GM18511 (cell line): ENCODE data around the gene STOML3.
"Not testable (repeated sequence)": the region's sequence is repeated elsewhere in the genome, so short reads cannot be mapped to it uniquely, and the experiment has no call there.

Experiments
- ATAC-seq: cut with Tn5 transposase; IDR thresholded peaks from one replicate; pipeline ENCODE4 v1.9.1; 2021; ENCODE audit warnings: mild to moderate bottlenecking, moderate library complexity; ENCODE audit not compliant: unreplicated experiment

The STOML3 gene

DNA sequence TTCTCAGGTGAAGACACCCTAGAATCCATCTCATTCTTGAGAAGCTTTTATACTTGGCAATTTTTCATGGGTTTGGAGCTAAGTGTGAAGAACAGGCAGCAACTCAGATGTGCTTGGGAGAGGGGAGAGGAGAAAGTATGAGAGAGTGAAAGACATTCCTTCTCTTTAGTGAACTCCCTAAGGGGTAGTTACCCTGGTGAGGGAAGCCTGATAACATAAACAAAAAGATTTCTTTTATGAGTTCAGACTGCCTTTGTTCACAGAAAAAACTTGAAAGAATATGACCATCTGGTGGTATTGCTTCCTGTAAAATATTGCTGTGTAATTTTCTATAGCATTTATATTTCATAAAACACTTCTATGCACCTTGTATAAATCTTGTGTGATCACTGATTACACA, at the start of gene STOML3:
TSS of gene STOML3 (minus strand) at position 139 of the 400 bp plus-strand sequence. CDS start at position 29, 110 bp downstream.
- ATAC-seq = no peak

GRCh38 chr13:39040206-39040605, 49.6 kb upstream of the STOML3 start:
- ATAC-seq = no peak

DNA sequence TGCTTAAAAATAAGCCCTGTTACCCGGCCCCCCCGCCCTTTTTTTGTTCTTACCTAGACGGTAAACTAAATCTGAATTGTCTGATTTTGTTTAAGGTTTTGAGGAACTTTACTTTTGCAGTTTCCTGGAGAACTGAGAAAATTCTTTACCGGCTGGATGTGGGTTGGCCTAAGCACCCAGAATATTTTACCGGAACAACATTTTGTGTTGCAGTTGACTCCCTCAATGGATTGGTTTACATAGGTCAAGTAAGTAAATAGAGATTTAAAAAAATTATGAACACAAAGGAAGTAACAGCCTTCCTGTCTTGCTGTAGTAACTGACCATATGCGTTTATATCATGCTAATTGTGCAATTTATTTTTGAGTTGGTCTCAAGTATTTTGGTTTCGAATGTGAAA, 48.4 kb upstream of the STOML3 start:
- ATAC-seq = no peak

DNA sequence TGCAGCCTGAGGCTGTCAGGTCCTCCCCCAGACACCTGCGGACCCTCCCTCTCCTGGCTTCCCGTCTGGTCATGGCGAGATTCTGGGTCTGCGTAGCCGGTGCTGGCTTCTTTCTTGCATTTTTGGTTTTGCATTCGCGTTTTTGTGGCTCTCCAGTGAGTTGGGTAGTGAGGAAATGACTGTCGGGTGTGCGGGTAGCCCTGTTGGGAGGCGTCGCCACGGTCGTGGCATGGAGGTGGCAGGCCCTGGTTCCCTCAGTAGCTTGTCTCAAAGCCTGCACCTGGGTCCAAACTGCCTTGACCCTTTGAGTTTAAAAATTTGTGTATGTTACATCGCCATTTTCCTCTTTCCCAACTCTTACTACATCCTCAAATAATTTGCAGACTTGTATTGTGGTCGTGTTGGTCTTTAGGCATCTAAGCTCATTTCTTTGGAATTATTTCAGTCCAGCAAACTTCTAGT, 48.0 kb upstream of the STOML3 start:
- peak; percentile 43 for ATAC-seq

DNA sequence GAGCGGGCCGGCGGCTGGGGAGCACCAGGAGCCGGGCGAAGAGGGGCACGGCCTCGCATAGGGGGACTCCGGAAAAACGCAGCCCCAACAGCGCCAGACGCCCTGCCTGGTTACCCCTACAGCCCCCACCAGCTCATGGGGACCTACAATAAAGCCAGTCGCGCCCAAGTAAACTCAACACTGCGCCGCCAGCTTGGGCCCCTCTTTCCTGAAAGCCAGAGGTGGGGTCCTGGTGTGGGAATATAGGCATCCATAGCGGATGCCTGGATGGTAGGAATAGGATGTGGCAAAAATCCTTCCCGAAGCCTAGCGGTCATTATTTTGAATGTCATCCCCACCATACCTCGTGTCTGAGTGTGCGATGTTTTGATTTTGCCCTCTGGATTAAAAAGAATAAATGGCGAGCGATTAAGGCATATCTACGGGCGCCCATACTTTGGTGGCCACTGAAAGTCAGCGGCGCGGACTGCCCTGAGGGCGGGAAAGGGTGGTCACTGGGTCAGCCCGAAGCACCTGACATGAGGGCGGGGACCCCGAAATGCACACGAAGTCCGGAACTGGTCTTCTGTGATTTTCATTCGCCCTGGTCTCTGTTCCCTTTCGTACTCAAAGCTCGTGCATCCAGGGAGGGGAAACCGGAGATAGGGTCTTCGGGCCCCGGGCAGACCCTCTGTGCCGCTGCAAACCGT, 47.4 kb upstream of the STOML3 start, which contains the start of the genes NHLRC3 and PROSER1:
TSS of gene NHLRC3 (plus strand) at position 577 of the 689 bp plus-strand sequence. CDS start 184 bp downstream, outside the sequence.
TSS of gene PROSER1 (minus strand) at position 210 of the 689 bp plus-strand sequence. CDS start 847 bp downstream, outside the sequence.
- ATAC-seq = peak; percentile 81

GRCh38 chr13:39037410-39037879, 46.8 kb upstream of the STOML3 start:
- peak; percentile 32 for ATAC-seq

DNA sequence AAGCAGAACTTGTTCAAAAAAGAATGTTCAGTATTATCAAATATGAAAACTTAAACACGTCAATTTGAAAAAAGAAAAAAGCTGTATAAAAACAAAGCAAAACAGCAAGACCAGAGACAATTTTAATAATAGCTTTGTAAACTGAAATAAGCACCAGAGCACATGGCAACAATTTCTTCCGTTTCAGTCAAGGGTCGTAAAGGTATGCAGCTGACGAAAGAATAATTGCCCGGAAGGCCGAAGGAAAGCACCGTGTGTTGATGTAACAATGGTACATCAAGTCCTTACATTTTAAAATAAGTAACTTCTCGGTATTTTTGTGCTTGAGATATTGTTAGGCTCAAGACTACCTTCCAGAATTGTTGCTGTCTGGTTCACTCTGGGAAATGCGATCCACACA, 45.6 kb upstream of the STOML3 start:
- no peak for ATAC-seq

DNA sequence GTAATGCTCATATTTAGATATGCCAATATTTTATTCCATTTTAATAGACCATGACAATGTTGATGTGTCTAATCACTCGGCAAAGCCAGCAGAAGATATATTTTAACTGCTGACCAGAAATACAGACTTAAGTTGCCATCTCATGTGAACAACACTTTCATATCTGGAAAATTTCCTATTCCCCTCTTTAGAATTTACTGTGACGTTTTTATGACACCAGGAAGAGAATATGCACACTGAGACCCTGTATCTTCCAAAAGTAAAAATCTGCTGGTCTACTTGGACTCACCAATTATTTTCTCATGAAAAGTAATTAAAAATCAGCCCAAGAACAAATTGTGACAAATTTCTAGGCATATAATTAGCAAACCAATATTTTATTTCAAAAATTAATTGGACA, 45.2 kb upstream of the STOML3 start:
- ATAC-seq = no peak

GRCh38 chr13:39035204-39035603, 44.6 kb upstream of the STOML3 start:
- ATAC-seq = no peak

DNA sequence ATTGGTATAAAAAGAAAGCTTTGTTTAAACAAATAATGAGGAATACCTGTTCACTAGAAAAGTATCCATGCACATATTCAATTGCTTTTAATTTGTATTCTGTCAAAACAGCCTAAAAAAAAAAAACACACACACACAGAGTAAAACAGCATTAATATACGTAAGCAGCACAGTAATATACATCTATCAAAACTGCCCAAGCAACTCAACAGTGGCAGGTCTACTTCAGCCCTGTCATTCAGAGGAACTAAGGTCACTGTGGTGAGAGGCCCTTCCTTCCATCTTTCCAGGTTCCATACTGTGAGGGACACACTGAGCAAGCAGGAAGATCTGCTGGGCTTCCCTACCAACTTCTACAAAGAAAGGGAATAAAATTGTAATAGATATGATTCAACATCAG, 43.5 kb upstream of the STOML3 start:
- ATAC-seq = no peak

DNA sequence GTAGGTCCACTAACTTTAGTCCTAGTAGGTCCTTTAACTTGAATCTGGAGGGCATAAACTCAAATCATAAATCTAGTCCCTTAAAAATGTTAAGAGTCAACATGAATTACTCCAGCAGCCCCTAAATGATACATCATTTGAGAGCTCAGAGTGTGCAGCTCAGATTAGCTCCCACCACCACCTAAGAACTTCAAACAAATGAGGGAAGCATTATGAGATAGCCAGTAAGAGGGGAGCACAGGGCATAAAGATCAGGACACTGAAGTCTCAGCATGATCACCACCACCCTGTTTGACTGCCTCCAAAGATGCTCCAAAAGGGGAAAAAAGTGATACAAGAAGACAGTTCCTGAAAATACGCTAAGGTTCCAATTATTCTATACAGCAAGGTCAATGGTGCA, 41.5 kb upstream of the STOML3 start:
- ATAC-seq = no peak

DNA sequence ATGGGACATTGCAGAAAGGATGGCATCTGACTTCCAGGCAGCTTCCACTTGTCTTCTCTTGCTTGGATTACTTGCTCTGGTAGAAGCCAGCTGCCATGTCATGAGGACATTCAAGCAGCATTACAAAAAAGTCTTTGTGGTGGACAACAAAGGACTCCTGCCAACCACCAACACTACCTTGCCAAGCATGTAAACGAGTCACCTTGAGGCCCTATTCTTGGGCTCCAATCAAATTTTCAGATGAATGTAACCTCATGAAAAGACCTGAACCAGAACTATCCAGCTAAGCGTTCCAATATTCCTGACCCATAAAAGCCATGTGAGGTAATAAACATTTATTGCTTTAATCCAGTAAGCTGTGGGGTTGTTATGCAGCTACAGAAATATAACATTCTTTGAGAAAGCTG, 34.8 kb upstream of the STOML3 start:
- ATAC-seq = no peak

- no peak for ATAC-seq
Observed at GRCh38 chr13:39023761-39024160, 33.1 kb upstream of the STOML3 start.

- no peak for ATAC-seq
Observed at GRCh38 chr13:39023316-39023715, 32.7 kb upstream of the STOML3 start.

GRCh38 chr13:39020853-39021462, 30.3 kb upstream of the STOML3 start:
- no peak for ATAC-seq

DNA sequence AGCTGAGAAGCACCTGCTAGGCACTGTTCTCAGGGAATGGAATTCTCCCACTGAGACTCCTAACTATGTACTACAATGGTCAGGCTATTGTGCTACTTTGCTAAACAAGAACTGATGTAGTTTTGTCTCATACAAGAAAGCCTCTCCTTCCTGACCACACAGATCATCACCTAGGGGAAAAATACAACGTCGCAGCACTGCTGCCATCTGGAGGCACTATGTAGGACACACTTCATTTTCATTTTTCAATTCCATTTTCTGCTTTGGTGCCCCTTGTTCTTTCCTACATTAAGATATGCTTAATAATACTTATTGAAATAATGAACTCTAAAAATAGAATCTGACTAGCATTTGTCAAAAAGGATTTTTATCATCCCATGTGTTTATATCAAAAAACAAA, 26.2 kb upstream of the STOML3 start:
- peak; percentile 82 for ATAC-seq

DNA sequence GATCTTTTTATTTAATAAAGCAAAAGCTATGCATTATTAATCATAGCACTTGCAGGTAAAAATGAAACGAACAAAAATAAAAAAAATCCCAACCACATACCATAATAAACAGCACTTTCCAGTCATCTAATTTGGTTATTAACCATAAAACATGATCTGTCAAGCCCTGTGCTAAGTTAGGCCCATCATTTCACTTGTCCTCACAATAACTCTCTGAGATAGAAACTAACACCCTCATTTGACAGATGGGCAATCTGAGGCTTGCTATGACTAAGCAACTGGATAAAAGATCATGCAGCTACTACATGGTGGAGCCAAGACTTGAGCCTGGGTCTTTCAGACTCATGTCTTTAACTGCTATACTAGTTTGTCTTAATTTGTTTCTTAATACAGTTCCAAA, 25.5 kb upstream of the STOML3 start:
- peak; percentile 96 for ATAC-seq

- ATAC-seq = no peak
Observed at GRCh38 chr13:39013462-39013861, 22.8 kb upstream of the STOML3 start.

GRCh38 chr13:39012608-39013007, 22.0 kb upstream of the STOML3 start:
- no peak for ATAC-seq

- ATAC-seq = not testable (repeated sequence)
Observed at GRCh38 chr13:39006371-39007111, 15.9 kb upstream of the STOML3 start.

GRCh38 chr13:38998739-38999138, 8.1 kb upstream of the STOML3 start:
- no peak for ATAC-seq
